Keratinocyte (primary cell): ENCODE measurements around the gene MBTPS2. TPM values are rescaled to one million over a fixed set of nuclear protein-coding genes. Genes with fewer than 3 reads are reported as not detected.

Experiments used
- DNase-seq: peaks from one replicate; pipeline ENCODE4 v3.0.0-alpha.2; 2011; ENCODE audit warnings: low read depth, missing footprints, low spot score
- FAIRE-seq: peaks from 2 replicates; lab custom pipeline; 2011; peaks lifted over from hg19 to GRCh38; lab: Jason Lieb, UNC
- H2AFZ ChIP-seq: 2 replicates; pipeline ENCODE4 v1.6.0; 2012; ENCODE audit warnings: low read length, control low read depth, inconsistent platforms; ENCODE audit not compliant: control insufficient read depth
- H3K27ac ChIP-seq: 2 replicates; pipeline ENCODE4 v1.5.1; 2011; ENCODE audit warnings: low read length; ENCODE audit not compliant: control insufficient read depth, insufficient read depth
- H3K27me3 ChIP-seq: 3 replicates; pipeline ENCODE4 v1.6.0; 2011; ENCODE audit warnings: low read length; ENCODE audit not compliant: control insufficient read depth, insufficient read depth; ENCODE audit errors: extremely low read depth
- H3K36me3 ChIP-seq, 2 experiments: 2 replicates in 1 of 2; 3 replicates in 1 of 2; pipeline ENCODE4 v1.5.1; 2011; ENCODE audit warnings: low read length in 2 of 2, mild to moderate bottlenecking in 1 of 2; ENCODE audit not compliant: control insufficient read depth in 2 of 2, insufficient read depth in 2 of 2; ENCODE audit errors: extremely low read depth in 1 of 2
- H3K4me1 ChIP-seq: 3 replicates; pipeline ENCODE4 v1.5.1; 2011; ENCODE audit warnings: low read length; ENCODE audit not compliant: control insufficient read depth, insufficient read depth; ENCODE audit errors: extremely low read depth
- H3K4me2 ChIP-seq: 3 replicates; pipeline ENCODE4 v1.6.0; 2011; ENCODE audit warnings: low read depth, low read length; ENCODE audit not compliant: control insufficient read depth, insufficient read depth; ENCODE audit errors: extremely low read depth
- H3K4me3 ChIP-seq, 3 experiments: fragments of 200-600 bp in 1 of 3; sonication (generic) in 1 of 3; 2 replicates in 2 of 3; 3 replicates in 1 of 3; pipeline ENCODE4 v1.5.1; 2011 to 2016; ENCODE audit warnings: low read length in 3 of 3, mild to moderate bottlenecking in 3 of 3, control low read depth in 2 of 3, inconsistent platforms in 1 of 3, low read depth in 1 of 3, mixed read lengths in 1 of 3, mixed run types in 1 of 3, moderate library complexity in 1 of 3; ENCODE audit not compliant: control insufficient read depth in 2 of 3, insufficient read depth in 2 of 3; ENCODE audit errors: extremely low read depth in 1 of 3
- H3K79me2 ChIP-seq: 2 replicates; pipeline ENCODE4 v1.6.0; 2012; ENCODE audit warnings: low read length; ENCODE audit not compliant: control insufficient read depth, insufficient read depth
- H3K9ac ChIP-seq: 3 replicates; pipeline ENCODE4 v1.6.0; 2011; ENCODE audit warnings: low read length; ENCODE audit not compliant: control insufficient read depth, insufficient read depth; ENCODE audit errors: extremely low read depth
- H3K9me1 ChIP-seq: 3 replicates; pipeline ENCODE4 v1.6.0; 2011; ENCODE audit warnings: low read length; ENCODE audit not compliant: control insufficient read depth, insufficient read depth; ENCODE audit errors: extremely low read depth
- H3K9me3 ChIP-seq: 2 replicates; pipeline ENCODE4 v1.5.1; 2012; ENCODE audit warnings: low read depth, low read length; ENCODE audit not compliant: control insufficient read depth
- H4K20me1 ChIP-seq: 3 replicates; pipeline ENCODE4 v1.6.0; 2011; ENCODE audit warnings: low read length; ENCODE audit not compliant: control insufficient read depth, insufficient read depth; ENCODE audit errors: extremely low read depth
- EZH2 ChIP-seq: IDR thresholded peaks from one replicate; pipeline ENCODE4 v1.6.1; 2012; ENCODE audit warnings: inconsistent platforms, mild to moderate bottlenecking, low read length, moderate library complexity
- dilution Hi-C: fragments of 300-500 bp; cut with MboI; formaldehyde crosslinking; loops from one replicate; pipeline ENCODE4 v1.7.0; 2020; ENCODE audit warnings: low sequenced_read_pairs; ENCODE audit not compliant: extremely low pct_ligation_motif_present
- polyA plus RNA-seq, 5 experiments: library from polyadenylated mRNA; depleted of rRNA in 3 of 5; stranded (reverse) in 3 of 5; stranded (forward) in 1 of 5; unstranded in 1 of 5; fragments of >200 nt; gene quantifications; 1 replicate in 1 of 5; 2 replicates in 3 of 5; 3 replicates in 1 of 5; pipeline versions ENCODE4 v1.2.1 to v1.2.3, GENCODE V29; 2011 to 2012; ENCODE audit warnings: missing spikeins in 2 of 5, low read depth in 1 of 5, low replicate concordance in 1 of 5
- TF ChIP-seq, protein P1 (sequence below), 3 experiments: IDR thresholded peaks in 1 of 3; conservative IDR thresholded peaks in 1 of 3; optimal IDR thresholded peaks in 1 of 3; 2 replicates in 2 of 3; 3 replicates in 1 of 3; pipeline versions ENCODE3 to v1.5.1; 2011; ENCODE audit warnings: low read length in 3 of 3, mild to moderate bottlenecking in 3 of 3, moderate library complexity in 2 of 3, control low read depth in 1 of 3, inconsistent platforms in 1 of 3; ENCODE audit not compliant: insufficient read depth in 2 of 3; ENCODE audit errors: extremely low read depth in 1 of 3

The MBTPS2 gene
- polyA plus RNA-seq, 1 donor (not counting 4 experiments of a cell fraction or from before 2014, with no cell fraction given) = 15.7 TPM

DNA sequence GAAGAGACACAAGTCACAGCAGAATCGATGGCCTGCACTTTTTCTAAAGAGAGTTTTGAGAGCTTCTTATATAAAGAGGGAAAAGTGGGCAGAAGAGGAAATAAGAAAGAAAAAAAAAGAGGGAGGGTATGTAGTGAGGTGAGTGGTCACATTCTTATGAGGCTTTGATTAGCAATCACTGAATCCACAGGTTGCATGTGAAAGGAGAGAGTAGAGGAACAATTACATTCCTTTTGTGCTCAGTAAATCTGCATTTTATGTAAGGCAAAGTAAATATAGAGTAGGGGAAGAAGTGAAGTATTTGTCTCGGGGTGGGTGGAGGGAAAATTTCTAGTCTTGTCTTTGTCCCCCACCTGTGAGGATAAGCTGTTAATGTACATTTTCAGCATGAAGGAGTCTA, 26.8 kb upstream of the MBTPS2 start:
- dilution Hi-C loops = no loop called here
- Histone ChIP-seq H3K9ac (no peak overlapping the region), H3K4me1 (no peaks in the 10 kb centered on the region), H3K4me2 (no peak overlapping the region), H3K27me3 (no peaks in the 10 kb centered on the region), H3K27ac (no peak overlapping the region), H4K20me1 (no peaks in the 10 kb centered on the region), H2AFZ (no peak overlapping the region), H3K9me1 (no peaks in the 10 kb centered on the region), H3K79me2 (no peaks in the 10 kb centered on the region), H3K9me3 (no peaks in the 10 kb centered on the region), H3K4me3 (no peak overlapping the region), H3K36me3 (no peaks in the 10 kb centered on the region)
- no peak for FAIRE-seq
- no peak for TF ChIP-seq EZH2
- TF ChIP-seq, protein P1, sequence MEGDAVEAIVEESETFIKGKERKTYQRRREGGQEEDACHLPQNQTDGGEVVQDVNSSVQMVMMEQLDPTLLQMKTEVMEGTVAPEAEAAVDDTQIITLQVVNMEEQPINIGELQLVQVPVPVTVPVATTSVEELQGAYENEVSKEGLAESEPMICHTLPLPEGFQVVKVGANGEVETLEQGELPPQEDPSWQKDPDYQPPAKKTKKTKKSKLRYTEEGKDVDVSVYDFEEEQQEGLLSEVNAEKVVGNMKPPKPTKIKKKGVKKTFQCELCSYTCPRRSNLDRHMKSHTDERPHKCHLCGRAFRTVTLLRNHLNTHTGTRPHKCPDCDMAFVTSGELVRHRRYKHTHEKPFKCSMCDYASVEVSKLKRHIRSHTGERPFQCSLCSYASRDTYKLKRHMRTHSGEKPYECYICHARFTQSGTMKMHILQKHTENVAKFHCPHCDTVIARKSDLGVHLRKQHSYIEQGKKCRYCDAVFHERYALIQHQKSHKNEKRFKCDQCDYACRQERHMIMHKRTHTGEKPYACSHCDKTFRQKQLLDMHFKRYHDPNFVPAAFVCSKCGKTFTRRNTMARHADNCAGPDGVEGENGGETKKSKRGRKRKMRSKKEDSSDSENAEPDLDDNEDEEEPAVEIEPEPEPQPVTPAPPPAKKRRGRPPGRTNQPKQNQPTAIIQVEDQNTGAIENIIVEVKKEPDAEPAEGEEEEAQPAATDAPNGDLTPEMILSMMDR (optimal IDR thresholded peaks at IDR 0.05 in 1 of 3, IDR thresholded peaks at IDR 0.05 in 1 of 3, conservative IDR thresholded peaks at IDR 0.05 in 1 of 3; ENCODE audit: extremely low read depth in 1 of 3, insufficient read depth in 2 of 3, low read length in 3 of 3) = no peak
- no peak for DNase-seq

DNA sequence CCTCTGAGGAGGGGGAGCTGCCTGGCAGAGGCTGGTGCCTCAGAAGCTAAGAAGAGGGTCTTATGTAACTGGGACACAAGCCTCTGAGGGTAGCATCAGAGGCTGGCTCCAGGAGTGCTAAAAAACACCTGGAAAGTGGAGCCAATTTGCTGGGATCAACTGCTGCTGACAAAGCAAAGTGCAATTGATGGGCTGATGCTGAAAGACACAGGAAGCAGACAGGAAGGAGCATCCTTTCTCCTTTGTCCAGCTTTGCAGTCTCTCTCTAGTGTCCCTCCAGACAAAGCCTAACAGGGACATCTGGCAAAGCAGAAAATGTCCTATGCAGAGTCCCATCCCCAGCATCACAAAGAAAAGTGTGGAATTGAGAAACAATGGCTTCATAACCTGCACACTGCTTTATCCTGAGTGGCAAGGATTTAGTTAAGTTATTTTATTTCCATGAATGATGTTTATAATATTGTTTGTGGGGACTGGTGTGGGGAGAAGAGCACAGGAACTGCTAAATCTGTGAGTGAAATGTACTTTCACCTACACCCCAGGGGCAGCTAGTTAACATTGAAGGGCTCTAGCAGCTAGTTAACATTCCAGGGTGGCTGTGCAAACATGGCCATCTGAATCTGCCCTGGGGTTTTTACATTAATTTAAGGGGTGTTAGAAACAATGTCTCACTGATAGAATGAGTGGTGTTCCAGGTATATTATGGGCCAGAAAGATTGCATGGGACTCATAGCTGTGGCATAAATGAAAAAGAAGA, 25.6 kb upstream of the MBTPS2 start:
- no peaks in the 10 kb centered on the region for H3K27me3 ChIP-seq
- FAIRE-seq (no peak), DNase-seq (no peak)
- no peaks in the 10 kb centered on the region for H3K9me3 ChIP-seq
- H2AFZ ChIP-seq = no peak overlapping the region
- no peaks in the 10 kb centered on the region for H3K79me2 ChIP-seq
- H3K9me1 ChIP-seq = no peaks in the 10 kb centered on the region
- H4K20me1 ChIP-seq = no peaks in the 10 kb centered on the region
- H3K4me3 ChIP-seq = no peak overlapping the region
- dilution Hi-C loops = no loop called here
- no peak overlapping the region for H3K27ac ChIP-seq
- H3K4me2 ChIP-seq = no peak overlapping the region
- H3K9ac ChIP-seq = no peak overlapping the region
- H3K36me3 ChIP-seq = no peaks in the 10 kb centered on the region
- H3K4me1 ChIP-seq = no peaks in the 10 kb centered on the region
- TF ChIP-seq, protein P1 (optimal IDR thresholded peaks at IDR 0.05 in 1 of 3, IDR thresholded peaks at IDR 0.05 in 1 of 3, conservative IDR thresholded peaks at IDR 0.05 in 1 of 3; ENCODE audit: extremely low read depth in 1 of 3, insufficient read depth in 2 of 3, low read length in 3 of 3) = no peak
- no peak for TF ChIP-seq EZH2
